ENCODE measurements around the gene PALD1.

PALD1 gene

GRCh38 chr10:70456164-70456563, 22.4 kb upstream of the PALD1 start:
- H3K36me3 ChIP-seq (ENCODE audit: control insufficient read depth, low read length): no peaks in the 10 kb centered on the region
- H3K27ac ChIP-seq (ENCODE audit: low read depth, low read length): no peak overlapping the region
- no peaks in the 10 kb centered on the region for H3K9me3 ChIP-seq (ENCODE audit: control insufficient read depth, insufficient read depth, low read length)
- H3K9me2 ChIP-seq (replicated peaks; ENCODE audit: control insufficient read depth, low read length): no peaks in the 10 kb centered on the region
- H4K20me1 ChIP-seq (ENCODE audit: control insufficient read depth, insufficient read depth, low read depth, low read length): no peaks in the 10 kb centered on the region
- H3K4me3 ChIP-seq (ENCODE audit: low read length): no peak overlapping the region
- TF ChIP-seq CTCF (IDR thresholded peaks at IDR 0.05; ENCODE audit: low read depth, low read length, poor library complexity, severe bottlenecking) (no peak), EZH2phosphoT487 (IDR thresholded peaks at IDR 0.05; ENCODE audit: borderline replicate concordance, low read length) (no peak)
- H3F3A ChIP-seq (ENCODE audit: control insufficient read depth, insufficient read depth): no peaks in the 10 kb centered on the region
- H3K4me2 ChIP-seq (ENCODE audit: low read length): no peak overlapping the region
- no peaks in the 10 kb centered on the region for H3K79me2 ChIP-seq (ENCODE audit: control insufficient read depth, low read length)
- no peaks in the 10 kb centered on the region; the same call in 1 of the 2 replicates for H3K4me1 ChIP-seq (ENCODE audit: control insufficient read depth, low read length)
- H3K27me3 ChIP-seq (ENCODE audit: control insufficient read depth, low read length): peaks cover 41% of the 10 kb centered on the region

GRCh38 chr10:70457759-70458305, 20.7 kb upstream of the PALD1 start:
- H3K4me3 ChIP-seq (ENCODE audit: low read length): no peak overlapping the region
- TF ChIP-seq CTCF (IDR thresholded peaks at IDR 0.05; ENCODE audit: low read depth, low read length, poor library complexity, severe bottlenecking): no peak
- TF ChIP-seq EZH2phosphoT487 (IDR thresholded peaks at IDR 0.05; ENCODE audit: borderline replicate concordance, low read length): no peak
- H3F3A ChIP-seq (ENCODE audit: control insufficient read depth, insufficient read depth): no peaks in the 10 kb centered on the region
- no peak overlapping the region for H3K4me2 ChIP-seq (ENCODE audit: low read length)
- peaks cover 41% of the 10 kb centered on the region for H3K27me3 ChIP-seq (ENCODE audit: control insufficient read depth, low read length)
- no peaks in the 10 kb centered on the region for H3K9me2 ChIP-seq (replicated peaks; ENCODE audit: control insufficient read depth, low read length)
- H3K9me3 ChIP-seq (ENCODE audit: control insufficient read depth, insufficient read depth, low read length): no peaks in the 10 kb centered on the region
- H3K4me1 ChIP-seq (ENCODE audit: control insufficient read depth, low read length): no peaks in the 10 kb centered on the region; the same call in 1 of the 2 replicates
- no peak overlapping the region for H3K27ac ChIP-seq (ENCODE audit: low read depth, low read length)
- no peaks in the 10 kb centered on the region for H3K36me3 ChIP-seq (ENCODE audit: control insufficient read depth, low read length)
- no peaks in the 10 kb centered on the region for H4K20me1 ChIP-seq (ENCODE audit: control insufficient read depth, insufficient read depth, low read depth, low read length)
- no peaks in the 10 kb centered on the region for H3K79me2 ChIP-seq (ENCODE audit: control insufficient read depth, low read length)

- H4K20me1 ChIP-seq (ENCODE audit: control insufficient read depth, insufficient read depth, low read depth, low read length): no peaks in the 10 kb centered on the region
- H3K4me2 ChIP-seq (ENCODE audit: low read length): no peak overlapping the region
- H3K79me2 ChIP-seq (ENCODE audit: control insufficient read depth, low read length): no peaks in the 10 kb centered on the region
- no peak overlapping the region for H3K4me3 ChIP-seq (ENCODE audit: low read length)
- no peaks in the 10 kb centered on the region; the same call in 1 of the 2 replicates for H3K4me1 ChIP-seq (ENCODE audit: control insufficient read depth, low read length)
- no peaks in the 10 kb centered on the region for H3K9me3 ChIP-seq (ENCODE audit: control insufficient read depth, insufficient read depth, low read length)
- H3K9me2 ChIP-seq (replicated peaks; ENCODE audit: control insufficient read depth, low read length): no peaks in the 10 kb centered on the region
- no peak overlapping the region for H3K27ac ChIP-seq (ENCODE audit: low read depth, low read length)
- TF ChIP-seq CTCF (IDR thresholded peaks at IDR 0.05; ENCODE audit: low read depth, low read length, poor library complexity, severe bottlenecking): no peak
- peak; percentile 63 for TF ChIP-seq EZH2phosphoT487 (IDR thresholded peaks at IDR 0.05; ENCODE audit: borderline replicate concordance, low read length)
- peaks cover 41% of the 10 kb centered on the region for H3K27me3 ChIP-seq (ENCODE audit: control insufficient read depth, low read length)
- H3K36me3 ChIP-seq (ENCODE audit: control insufficient read depth, low read length): no peaks in the 10 kb centered on the region
- H3F3A ChIP-seq (ENCODE audit: control insufficient read depth, insufficient read depth): no peaks in the 10 kb centered on the region
These were observed 20.1 kb upstream of the PALD1 start for GRCh38 chr10:70458329-70459060.

Data from DOHH2 (cell line).